Hypothalamus (tissue), 51 donors: Measurements from ENCODE around the gene MDFIC2.

ENCODE experiments used
- DNase-seq, 51 donors: peaks; one replicate each; lab custom pipeline; 2025; lab: John Stamatoyannopoulos, UW

The MDFIC2 gene

DNA sequence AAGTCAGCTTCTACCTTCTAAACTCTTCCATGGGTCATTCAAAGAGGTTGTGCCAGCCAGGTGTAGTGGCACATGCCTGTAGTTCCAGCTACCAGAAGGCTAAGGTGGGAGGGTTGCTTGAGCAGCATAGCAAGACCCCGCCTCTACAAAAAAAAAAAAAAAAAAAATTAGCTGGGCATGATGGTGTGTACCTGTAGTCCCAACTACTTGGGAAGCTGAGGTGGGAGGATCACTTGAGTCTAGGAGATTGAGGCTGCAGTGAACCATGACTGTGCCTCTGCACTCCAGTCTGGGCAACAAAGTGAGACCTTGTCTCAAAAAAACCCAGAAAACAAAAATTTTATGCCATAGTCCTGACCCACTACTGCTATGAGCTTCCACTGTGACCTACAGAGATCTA, 126.8 kb downstream of the MDFIC2 start:
- no peak for DNase-seq

DNA sequence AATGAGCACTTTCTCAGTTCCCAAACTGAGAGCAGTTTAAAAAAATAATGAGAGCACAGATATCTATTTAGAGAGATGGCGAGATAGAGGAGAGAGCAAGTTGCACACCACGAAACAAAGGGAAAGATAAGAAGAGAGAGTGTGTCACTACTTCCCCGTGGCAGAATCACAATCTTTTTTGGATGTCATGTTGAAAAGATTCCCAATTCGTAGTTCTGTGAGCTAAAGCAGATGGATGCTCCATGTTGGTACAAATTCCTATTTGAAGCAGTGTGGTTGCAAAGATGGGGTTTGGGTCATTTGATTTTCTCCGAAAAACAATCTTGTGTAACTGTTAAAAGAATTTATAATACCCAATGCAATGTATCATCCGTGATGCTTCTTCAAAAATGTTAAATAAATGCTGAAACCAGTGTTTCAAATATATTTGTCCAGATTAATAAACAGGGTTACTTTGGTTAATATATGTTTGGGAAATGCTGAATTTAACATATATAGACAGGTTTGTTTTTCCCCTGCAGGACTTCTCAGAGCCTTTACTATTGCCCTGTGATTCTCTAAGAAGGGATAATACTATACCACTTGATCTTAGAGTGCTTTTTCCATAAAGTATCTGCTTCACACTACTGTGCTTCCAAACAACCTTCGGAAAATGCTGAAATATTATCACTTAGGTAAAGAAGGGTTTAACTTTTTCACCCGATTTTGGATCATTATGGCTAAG, 128.5 kb downstream of the MDFIC2 start:
- DNase-seq, result no peak

GRCh38 chr3:70182166-70182565, 130.3 kb downstream of the MDFIC2 start:
- no peak for DNase-seq

GRCh38 chr3:70180664-70181063, 131.8 kb downstream of the MDFIC2 start:
- DNase-seq, result no peak

DNA sequence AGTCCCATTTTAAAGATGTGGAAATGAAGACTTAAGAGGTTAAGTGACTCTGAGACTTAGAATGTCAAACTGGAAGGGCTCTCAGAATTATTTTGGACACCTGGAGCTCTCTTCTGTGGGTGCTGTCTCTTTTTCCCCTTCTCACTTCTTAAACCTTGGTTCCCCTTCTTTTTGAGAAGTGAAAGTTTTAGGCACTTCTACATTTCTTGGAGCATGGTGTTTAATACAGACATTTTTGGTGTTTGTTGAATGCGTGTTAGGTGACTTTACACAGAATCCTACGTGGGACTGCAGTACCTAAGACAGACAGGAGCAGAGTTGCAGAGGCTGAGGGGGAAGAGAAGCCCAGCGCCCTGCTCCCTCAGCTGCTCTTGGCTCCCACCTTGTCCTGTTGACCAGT, 133.3 kb downstream of the MDFIC2 start:
- no peak for DNase-seq

DNA sequence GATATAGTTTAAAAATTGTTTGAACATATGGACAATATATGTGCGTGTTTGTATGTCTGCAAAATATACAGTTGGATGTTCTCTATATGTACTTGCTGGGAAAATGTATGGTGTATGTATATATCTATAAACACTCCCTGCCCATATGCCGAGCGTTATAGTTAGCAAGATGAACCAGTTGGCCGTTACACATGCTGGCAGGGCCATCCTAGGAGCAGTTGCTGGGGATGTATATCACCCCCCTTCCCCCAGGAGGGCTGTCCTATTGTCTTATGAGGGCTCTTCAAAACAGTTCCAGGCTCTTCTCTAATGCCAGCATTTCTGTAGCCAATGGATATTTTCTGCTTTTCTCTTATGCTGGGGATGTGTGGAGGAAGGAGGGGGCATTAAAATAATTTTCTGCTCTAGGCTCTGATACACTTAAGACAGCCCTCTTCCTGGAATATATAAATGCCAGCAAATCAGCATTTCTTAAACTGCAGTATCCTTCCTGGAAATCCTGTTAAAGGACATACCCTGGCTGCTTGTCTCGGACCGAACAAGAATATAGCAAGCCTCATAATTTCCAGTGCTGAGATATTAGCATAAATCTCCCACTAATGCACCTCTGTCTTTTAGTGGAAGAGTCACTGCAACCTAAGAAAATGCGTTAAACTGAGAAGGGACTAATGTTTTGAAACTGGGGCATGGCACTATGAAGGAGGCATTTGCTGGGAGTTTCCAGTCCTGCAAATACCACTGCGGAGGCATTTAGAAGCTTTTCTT, 134.4 kb downstream of the MDFIC2 start:
- DNase-seq, result no peak

DNA sequence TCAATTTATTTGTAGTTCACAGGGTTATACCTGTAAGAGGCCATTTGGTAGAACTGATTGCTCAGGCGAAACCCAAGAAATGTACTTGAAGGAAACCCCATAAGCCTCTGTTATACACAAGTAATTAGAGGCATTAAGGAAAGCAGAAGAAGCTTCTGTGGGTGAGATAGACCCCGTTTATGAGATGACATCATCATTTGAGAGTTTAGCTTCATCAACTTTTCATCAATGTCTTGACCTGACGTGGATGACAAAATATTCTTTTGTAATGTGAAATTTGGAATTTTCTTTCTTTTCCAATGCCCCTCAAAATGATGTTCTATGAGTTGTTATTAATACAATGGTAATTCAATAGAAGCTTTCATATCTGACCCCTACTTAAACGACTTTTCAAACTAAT, 136.2 kb downstream of the MDFIC2 start:
- no peak for DNase-seq

- no peak for DNase-seq
Observed at GRCh38 chr3:70156808-70157207, 155.6 kb downstream of the MDFIC2 start.

- DNase-seq, result no peak
Observed at GRCh38 chr3:70150599-70150998, 161.8 kb downstream of the MDFIC2 start.

DNA sequence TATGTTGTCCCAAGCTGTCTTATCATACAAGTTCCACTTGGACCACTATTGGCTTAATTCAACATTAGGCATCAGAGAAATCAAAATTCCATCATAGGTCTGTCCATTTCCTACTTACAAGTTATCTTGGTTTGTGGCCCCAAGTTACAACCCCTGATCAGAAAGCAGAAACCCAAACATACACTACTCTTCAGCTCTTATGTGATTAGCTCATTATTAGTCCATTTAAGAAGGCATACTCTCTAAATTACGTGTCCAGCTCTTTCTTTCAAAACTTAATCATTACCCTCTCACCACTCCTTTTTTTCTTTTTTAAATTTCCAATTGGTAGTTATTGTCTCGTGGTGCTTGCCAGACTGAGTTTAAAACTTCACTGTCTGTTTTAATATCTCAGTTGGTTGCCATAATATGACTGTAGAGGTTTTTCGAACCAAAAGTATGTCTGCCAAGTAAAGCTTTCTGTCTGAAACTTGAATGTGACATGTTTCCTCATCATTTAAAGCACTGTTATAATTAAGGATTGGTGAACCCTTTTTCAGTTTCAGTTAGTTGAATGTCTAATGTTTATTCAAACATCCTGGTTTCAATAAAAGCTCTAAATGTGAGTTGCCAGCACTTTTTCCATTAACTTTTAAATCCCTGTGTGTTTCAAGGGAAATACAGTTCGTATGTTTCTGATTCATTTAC, 162.6 kb downstream of the MDFIC2 start:
- no peak for DNase-seq
